Ishikawa (cell line): ENCODE results near the gene MTCP1.

Experiments used
- CEBPB ChIP-seq: IDR thresholded peaks from 2 replicates; pipeline ENCODE4 v1.6.1; 2012
- CREB1 ChIP-seq: IDR thresholded peaks from 2 replicates; pipeline ENCODE4 v1.6.1; 2012; ENCODE audit warnings: low read depth
- EGR1 ChIP-seq: IDR thresholded peaks from 2 replicates; pipeline ENCODE4 v1.6.1; 2012
- EP300 ChIP-seq: IDR thresholded peaks from 2 replicates; pipeline ENCODE4 v1.6.1; 2012; ENCODE audit warnings: borderline replicate concordance
- NFIC ChIP-seq: IDR thresholded peaks from 2 replicates; pipeline ENCODE4 v1.6.1; 2012
- RAD21 ChIP-seq: IDR thresholded peaks from 2 replicates; pipeline ENCODE4 v1.6.1; 2012; ENCODE audit warnings: low read depth
- TAF1 ChIP-seq: IDR thresholded peaks from 2 replicates; pipeline ENCODE4 v1.6.1; 2012; ENCODE audit warnings: low read depth, mild to moderate bottlenecking
- TCF12 ChIP-seq: IDR thresholded peaks from 2 replicates; pipeline ENCODE4 v1.6.1; 2012; ENCODE audit warnings: low read depth
- TEAD4 ChIP-seq: IDR thresholded peaks from 2 replicates; pipeline ENCODE4 v1.6.1; 2012
- YY1 ChIP-seq: IDR thresholded peaks from 2 replicates; pipeline ENCODE4 v1.6.1; 2012; ENCODE audit warnings: low read depth
- ZBTB7A ChIP-seq: IDR thresholded peaks from 2 replicates; pipeline ENCODE4 v1.6.1; 2012; ENCODE audit warnings: low read depth
- TF ChIP-seq, protein P1 (sequence below): IDR thresholded peaks from 2 replicates; pipeline ENCODE4 v1.6.1; 2012; ENCODE audit warnings: low read depth, mild to moderate bottlenecking
- TF ChIP-seq, protein P2 (sequence below): IDR thresholded peaks from 2 replicates; pipeline ENCODE4 v1.6.1; 2012
- TF ChIP-seq, protein P3 (sequence below): IDR thresholded peaks from 2 replicates; pipeline ENCODE4 v1.6.1; 2012

GRCh38 chrX:155105919-155106318 is 35.0 kb upstream of the MTCP1 start:
- TF ChIP-seq, protein P1, sequence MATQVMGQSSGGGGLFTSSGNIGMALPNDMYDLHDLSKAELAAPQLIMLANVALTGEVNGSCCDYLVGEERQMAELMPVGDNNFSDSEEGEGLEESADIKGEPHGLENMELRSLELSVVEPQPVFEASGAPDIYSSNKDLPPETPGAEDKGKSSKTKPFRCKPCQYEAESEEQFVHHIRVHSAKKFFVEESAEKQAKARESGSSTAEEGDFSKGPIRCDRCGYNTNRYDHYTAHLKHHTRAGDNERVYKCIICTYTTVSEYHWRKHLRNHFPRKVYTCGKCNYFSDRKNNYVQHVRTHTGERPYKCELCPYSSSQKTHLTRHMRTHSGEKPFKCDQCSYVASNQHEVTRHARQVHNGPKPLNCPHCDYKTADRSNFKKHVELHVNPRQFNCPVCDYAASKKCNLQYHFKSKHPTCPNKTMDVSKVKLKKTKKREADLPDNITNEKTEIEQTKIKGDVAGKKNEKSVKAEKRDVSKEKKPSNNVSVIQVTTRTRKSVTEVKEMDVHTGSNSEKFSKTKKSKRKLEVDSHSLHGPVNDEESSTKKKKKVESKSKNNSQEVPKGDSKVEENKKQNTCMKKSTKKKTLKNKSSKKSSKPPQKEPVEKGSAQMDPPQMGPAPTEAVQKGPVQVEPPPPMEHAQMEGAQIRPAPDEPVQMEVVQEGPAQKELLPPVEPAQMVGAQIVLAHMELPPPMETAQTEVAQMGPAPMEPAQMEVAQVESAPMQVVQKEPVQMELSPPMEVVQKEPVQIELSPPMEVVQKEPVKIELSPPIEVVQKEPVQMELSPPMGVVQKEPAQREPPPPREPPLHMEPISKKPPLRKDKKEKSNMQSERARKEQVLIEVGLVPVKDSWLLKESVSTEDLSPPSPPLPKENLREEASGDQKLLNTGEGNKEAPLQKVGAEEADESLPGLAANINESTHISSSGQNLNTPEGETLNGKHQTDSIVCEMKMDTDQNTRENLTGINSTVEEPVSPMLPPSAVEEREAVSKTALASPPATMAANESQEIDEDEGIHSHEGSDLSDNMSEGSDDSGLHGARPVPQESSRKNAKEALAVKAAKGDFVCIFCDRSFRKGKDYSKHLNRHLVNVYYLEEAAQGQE, result no peak
- TF ChIP-seq, protein P2, sequence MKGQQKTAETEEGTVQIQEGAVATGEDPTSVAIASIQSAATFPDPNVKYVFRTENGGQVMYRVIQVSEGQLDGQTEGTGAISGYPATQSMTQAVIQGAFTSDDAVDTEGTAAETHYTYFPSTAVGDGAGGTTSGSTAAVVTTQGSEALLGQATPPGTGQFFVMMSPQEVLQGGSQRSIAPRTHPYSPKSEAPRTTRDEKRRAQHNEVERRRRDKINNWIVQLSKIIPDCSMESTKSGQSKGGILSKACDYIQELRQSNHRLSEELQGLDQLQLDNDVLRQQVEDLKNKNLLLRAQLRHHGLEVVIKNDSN, result no peak
- TF ChIP-seq TCF12 (no peak), EGR1 (no peak), RAD21 (no peak), YY1 (no peak), ZBTB7A (no peak), EP300 (no peak), CEBPB (no peak), NFIC (no peak), TEAD4 (no peak), CREB1 (no peak), TAF1 (no peak)
- TF ChIP-seq, protein P3, sequence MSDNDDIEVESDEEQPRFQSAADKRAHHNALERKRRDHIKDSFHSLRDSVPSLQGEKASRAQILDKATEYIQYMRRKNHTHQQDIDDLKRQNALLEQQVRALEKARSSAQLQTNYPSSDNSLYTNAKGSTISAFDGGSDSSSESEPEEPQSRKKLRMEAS, result no peak
